Lung (tissue), 12 donors: ENCODE measurements around the gene PPP2R5A. TPM values are rescaled to one million over a fixed set of nuclear protein-coding genes. Genes with fewer than 3 reads are reported as not detected.

Source experiments
- ATAC-seq: fragments of 200-7000 bp; cut with Tn5 transposase; one replicate; pipeline ENCODE4 v1.9.1; 2020; ENCODE audit warnings: moderate number of reproducible peaks; ENCODE audit not compliant: insufficient read depth, low FRiP score
- DNase-seq, 3 donors: peaks; one replicate each; pipeline ENCODE4 v3.0.0-alpha.2; 2013 to 2017
- H3K27ac ChIP-seq, 2 donors: one replicate each; pipeline ENCODE4 v1.5.1; 2013; ENCODE audit warnings: mild to moderate bottlenecking in 2 of 2, moderate library complexity in 2 of 2, control low read depth in 1 of 2, inconsistent platforms in 1 of 2, low read depth in 1 of 2, low read length in 1 of 2
- H3K27me3 ChIP-seq, 3 donors: one replicate each; pipeline ENCODE4 v1.5.1; 2013; ENCODE audit warnings: low read length in 2 of 3; ENCODE audit not compliant: control insufficient read depth in 3 of 3, insufficient read depth in 3 of 3
- H3K36me3 ChIP-seq, 4 donors: one replicate each; pipeline ENCODE4 v1.5.1; 2013; ENCODE audit warnings: low read length in 4 of 4, mild to moderate bottlenecking in 1 of 4, moderate library complexity in 1 of 4; ENCODE audit not compliant: control insufficient read depth in 4 of 4, insufficient read depth in 4 of 4
- H3K4me1 ChIP-seq, 5 donors: one replicate each; pipeline ENCODE4 v1.5.1; 2013; ENCODE audit warnings: low read length in 5 of 5, mild to moderate bottlenecking in 2 of 5, moderate library complexity in 1 of 5; ENCODE audit not compliant: control insufficient read depth in 5 of 5, insufficient read depth in 5 of 5
- H3K4me3 ChIP-seq: one replicate; pipeline ENCODE4 v1.5.1; 2013; ENCODE audit warnings: mild to moderate bottlenecking, control low read depth, moderate library complexity
- H3K9ac ChIP-seq, 2 donors: one replicate each; pipeline ENCODE4 v1.5.1; 2013; ENCODE audit warnings: low read length in 2 of 2, control low read depth in 1 of 2; ENCODE audit not compliant: insufficient read depth in 1 of 2
- H3K9me3 ChIP-seq, 4 donors: one replicate each; pipeline ENCODE4 v1.5.1; 2013; ENCODE audit warnings: low read length in 3 of 4, mild to moderate bottlenecking in 1 of 4, moderate library complexity in 1 of 4; ENCODE audit not compliant: control insufficient read depth in 4 of 4, insufficient read depth in 3 of 4
- WGBS, 2 donors: extraction: QIAGEN DNeasy Blood & Tissue Kit; methylation state at CpG; one replicate each; pipeline ENCODE4 v1.1.7; 2013; 5-methylcytosine and 5-hydroxymethylcytosine counted together
- polyA plus RNA-seq, 2 donors: library from polyadenylated mRNA; stranded (reverse); fragments of 200-250 nt; gene quantifications; one replicate each; pipeline ENCODE4 v1.2.1, GENCODE V29; 2013
- total RNA-seq, 2 donors: library from RNA; depleted of rRNA in 1 of 2; stranded (reverse); fragments of >200 nt in 1 of 2; gene quantifications; one replicate each; pipeline ENCODE4 v1.2.1, GENCODE V29; 2014 to 2021
- TF ChIP-seq, protein P1 (sequence below): IDR thresholded peaks from 2 replicates; pipeline ENCODE4 v1.5.1; 2012; ENCODE audit warnings: mild to moderate bottlenecking; ENCODE audit errors: control extremely low read depth, extremely low read depth
- donor health status: control.
- donor health status: control.
- donor health status: Bipolar disorder and iron deficiency.
- donor health status: healthy.
- donor health status: DM: yes; HTN: yes; CAD: no.

The PPP2R5A gene
- total and polyA plus RNA-seq, 4 donors = 31.3 to 143 (median 54.3) TPM

DNA sequence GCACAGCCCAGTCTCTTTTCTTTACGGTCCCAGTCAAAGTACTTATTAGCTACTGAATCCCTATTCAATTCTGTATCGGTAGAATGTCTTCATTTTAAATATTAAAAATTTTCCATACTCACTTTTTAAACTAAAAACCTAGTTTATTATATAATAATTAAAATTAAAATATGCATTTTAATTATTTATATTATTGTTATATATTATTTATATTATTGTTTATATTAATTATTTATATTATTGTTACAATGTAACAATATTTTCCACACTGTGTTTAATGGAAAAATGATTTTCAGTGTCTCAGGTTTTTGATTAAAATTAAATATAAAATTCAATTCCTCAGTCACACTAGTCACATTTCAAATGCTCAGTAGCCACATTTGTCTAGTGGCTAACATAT is 18.2 kb upstream of the PPP2R5A start:
- H3K9me3 ChIP-seq = no peaks in the 10 kb centered on the region
- H3K9ac ChIP-seq = no peak overlapping the region
- H3K27me3 ChIP-seq = no peaks in the 10 kb centered on the region
- TF ChIP-seq, protein P1, sequence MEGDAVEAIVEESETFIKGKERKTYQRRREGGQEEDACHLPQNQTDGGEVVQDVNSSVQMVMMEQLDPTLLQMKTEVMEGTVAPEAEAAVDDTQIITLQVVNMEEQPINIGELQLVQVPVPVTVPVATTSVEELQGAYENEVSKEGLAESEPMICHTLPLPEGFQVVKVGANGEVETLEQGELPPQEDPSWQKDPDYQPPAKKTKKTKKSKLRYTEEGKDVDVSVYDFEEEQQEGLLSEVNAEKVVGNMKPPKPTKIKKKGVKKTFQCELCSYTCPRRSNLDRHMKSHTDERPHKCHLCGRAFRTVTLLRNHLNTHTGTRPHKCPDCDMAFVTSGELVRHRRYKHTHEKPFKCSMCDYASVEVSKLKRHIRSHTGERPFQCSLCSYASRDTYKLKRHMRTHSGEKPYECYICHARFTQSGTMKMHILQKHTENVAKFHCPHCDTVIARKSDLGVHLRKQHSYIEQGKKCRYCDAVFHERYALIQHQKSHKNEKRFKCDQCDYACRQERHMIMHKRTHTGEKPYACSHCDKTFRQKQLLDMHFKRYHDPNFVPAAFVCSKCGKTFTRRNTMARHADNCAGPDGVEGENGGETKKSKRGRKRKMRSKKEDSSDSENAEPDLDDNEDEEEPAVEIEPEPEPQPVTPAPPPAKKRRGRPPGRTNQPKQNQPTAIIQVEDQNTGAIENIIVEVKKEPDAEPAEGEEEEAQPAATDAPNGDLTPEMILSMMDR = no peak
- ATAC-seq (no peak), DNase-seq (no peak)
- H3K36me3 ChIP-seq = no peaks in the 10 kb centered on the region
- no peak overlapping the region for H3K27ac ChIP-seq
- H3K4me3 ChIP-seq = no peak overlapping the region
- H3K4me1 ChIP-seq = peaks cover 0 to 5% (median under 1%) of the 10 kb centered on the region in 5 donors
- 99% methylated on average over 2 of the region's 2 CpGs for WGBS, 2 donors

DNA sequence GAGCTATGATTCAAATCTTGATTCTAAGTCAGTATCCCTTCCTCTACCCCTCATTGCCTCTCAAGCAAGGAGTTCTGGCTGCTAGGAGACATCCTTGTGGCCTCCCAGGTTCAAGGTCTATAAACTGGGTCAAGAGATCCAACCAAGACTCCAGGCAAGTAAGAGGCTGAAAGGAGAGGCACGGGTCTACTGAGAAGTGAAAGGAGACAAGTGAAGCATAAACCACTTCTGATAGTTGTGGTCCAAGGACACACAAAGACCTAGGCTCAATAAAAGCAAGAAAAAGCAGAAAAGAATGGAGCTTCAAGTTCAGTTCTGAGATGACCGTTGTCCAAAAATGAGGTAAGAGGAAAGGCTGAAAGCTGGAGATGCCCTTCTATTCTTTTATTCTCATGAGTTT is 17.8 kb upstream of the PPP2R5A start:
- H3K4me3 ChIP-seq = no peak overlapping the region
- WGBS, 2 donors = 30 to 84% methylated on average over 2 of the region's 2 CpGs
- no peak overlapping the region for H3K27ac ChIP-seq
- peaks cover 2 to 9% (median 4%) of the 10 kb centered on the region in 5 donors for H3K4me1 ChIP-seq
- ATAC-seq = no peak
- no peaks in the 10 kb centered on the region for H3K9me3 ChIP-seq
- no peaks in the 10 kb centered on the region for H3K27me3 ChIP-seq
- TF ChIP-seq, protein P1 = no peak
- no peak overlapping the region for H3K9ac ChIP-seq
- DNase-seq = no peak
- H3K36me3 ChIP-seq = no peaks in the 10 kb centered on the region

DNA sequence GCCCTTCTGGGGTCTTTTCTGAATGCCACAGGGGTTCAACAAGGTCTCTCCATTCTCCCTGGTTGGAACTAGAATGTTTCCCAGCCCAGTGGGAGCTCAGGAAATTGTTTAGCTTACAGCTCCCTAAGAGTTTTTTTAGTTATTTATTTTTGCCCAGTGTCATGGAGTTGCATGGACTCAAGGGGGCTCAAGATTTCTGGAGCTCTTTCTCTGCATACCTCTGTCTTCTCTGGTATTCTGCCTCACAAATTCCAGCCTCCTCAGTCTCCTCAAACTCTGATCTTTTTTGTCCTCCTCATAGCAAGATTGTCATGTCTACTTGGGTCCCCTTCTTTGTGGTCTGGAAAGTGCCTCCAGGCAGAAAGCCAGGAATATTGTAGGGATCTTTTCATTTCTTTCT is 15.9 kb upstream of the PPP2R5A start:
- no peak overlapping the region for H3K9ac ChIP-seq
- TF ChIP-seq, protein P1 = no peak
- DNase-seq (no peak), ATAC-seq (no peak)
- no peaks in the 10 kb centered on the region for H3K36me3 ChIP-seq
- no peak overlapping the region for H3K27ac ChIP-seq
- no peaks in the 10 kb centered on the region for H3K9me3 ChIP-seq
- H3K27me3 ChIP-seq = no peaks in the 10 kb centered on the region
- peaks cover 2 to 15% (median 4%) of the 10 kb centered on the region in 5 donors for H3K4me1 ChIP-seq
- H3K4me3 ChIP-seq = no peak overlapping the region

DNA sequence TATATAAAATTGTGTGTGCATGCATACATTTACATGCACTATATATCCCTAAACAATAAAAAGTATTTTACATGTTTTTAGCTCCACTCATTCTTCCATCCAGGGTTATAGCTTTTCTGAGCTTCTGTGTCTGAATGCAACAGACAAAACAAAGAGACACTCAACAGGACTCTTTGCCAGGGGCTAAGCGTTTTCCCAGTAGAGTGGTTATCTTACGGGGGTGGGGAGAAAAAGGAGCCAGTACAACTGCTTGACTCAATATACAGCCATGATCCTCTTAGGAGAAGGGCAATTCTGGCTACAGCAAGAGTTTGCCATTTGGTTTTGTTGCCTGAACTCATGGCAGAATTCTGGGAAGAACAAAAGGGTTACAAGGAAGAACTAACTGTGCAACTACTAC is 14.6 kb upstream of the PPP2R5A start:
- 87 to 88% methylated on average over 2 of the region's 2 CpGs for WGBS, 2 donors
- DNase-seq = no peak
- H3K9me3 ChIP-seq = no peaks in the 10 kb centered on the region

More for the DNA sequence above, 14.6 kb upstream of the PPP2R5A start:
- no peak for ATAC-seq
- Histone ChIP-seq H3K36me3 (no peaks in the 10 kb centered on the region), H3K27me3 (no peaks in the 10 kb centered on the region), H3K27ac (no peak overlapping the region), H3K9ac (no peak overlapping the region), H3K4me1 (peaks cover 2 to 15% (median 4%) of the 10 kb centered on the region in 5 donors), H3K4me3 (no peak overlapping the region)
- TF ChIP-seq, protein P1 = no peak
